GM11168 (cell line): Measurements from ENCODE around the gene MAMSTR.
"Not testable (repeated sequence)": the region's sequence is repeated elsewhere in the genome, so short reads cannot be mapped to it uniquely, and the experiment has no call there.

ENCODE experiments used
- in situ Hi-C: fragments of 300-500 bp; cut with MboI; formaldehyde crosslinking; loops from one replicate; pipeline ENCODE4 v1.12.0; 2022; ENCODE audit warnings: low sequenced_read_pairs; ENCODE audit not compliant: unreplicated experiment

MAMSTR gene, protein sequence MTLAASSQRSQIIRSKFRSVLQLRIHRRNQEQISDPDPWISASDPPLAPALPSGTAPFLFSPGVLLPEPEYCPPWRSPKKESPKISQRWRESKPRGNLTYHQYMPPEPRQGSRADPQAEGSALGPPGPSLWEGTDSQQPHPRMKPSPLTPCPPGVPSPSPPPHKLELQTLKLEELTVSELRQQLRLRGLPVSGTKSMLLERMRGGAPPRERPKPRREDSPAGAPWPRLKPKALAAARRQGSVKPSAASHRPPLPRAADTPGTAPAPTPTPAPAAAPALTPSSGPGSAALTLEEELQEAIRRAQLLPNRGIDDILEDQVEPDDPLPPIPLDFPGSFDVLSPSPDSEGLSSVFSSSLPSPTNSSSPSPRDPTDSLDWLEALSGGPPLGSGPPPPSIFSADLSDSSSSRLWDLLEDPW

DNA sequence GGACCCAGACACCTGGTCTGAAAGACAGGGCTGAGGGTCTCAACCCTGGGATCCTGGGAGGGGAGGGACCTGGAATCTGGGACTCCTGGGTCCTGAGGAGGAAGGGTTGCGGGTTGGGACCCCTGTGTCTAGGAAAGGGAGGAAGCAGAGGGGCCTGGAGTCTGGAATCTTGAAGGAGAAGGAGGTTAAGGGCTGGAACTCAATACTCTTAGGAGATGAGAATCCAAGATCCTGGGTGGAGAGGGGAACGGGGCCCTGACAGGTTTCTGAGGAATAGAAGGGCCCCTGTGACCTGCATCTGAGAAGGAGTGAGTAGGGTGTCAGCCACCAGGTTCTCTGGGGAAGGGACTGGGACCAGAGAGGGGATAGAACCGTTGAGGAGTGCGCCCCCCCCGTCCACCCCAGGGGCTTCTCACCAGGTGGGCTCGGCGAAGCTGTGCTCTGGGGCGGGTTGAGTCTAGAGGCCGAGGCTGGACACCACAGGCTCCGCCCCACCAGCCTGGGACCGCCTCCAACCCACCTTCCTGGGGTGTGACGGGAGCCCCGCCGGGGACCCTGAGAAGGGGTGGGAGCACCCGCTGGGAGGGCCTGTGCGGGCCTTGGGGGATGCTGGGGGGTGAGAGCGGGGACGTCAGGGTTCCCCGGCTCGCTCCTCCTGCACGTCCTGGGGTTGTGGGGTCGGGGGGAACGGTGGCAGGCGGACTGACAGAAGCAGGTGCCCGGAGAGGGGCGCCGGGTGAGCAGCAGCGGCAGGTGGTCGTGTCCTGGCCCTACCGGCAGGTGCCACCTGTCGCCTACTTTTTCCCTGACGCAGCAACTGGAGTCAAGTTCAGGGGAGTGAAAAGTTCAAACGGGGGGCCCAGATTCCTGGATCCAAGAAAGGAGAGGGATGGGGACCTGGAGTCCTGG is at the start of gene MAMSTR:
Gene MAMSTR (minus strand): TSS at position 463 of the 909 bp plus-strand sequence. CDS start 694 bp downstream, outside the sequence.
- in situ Hi-C loops = no loop called here

DNA sequence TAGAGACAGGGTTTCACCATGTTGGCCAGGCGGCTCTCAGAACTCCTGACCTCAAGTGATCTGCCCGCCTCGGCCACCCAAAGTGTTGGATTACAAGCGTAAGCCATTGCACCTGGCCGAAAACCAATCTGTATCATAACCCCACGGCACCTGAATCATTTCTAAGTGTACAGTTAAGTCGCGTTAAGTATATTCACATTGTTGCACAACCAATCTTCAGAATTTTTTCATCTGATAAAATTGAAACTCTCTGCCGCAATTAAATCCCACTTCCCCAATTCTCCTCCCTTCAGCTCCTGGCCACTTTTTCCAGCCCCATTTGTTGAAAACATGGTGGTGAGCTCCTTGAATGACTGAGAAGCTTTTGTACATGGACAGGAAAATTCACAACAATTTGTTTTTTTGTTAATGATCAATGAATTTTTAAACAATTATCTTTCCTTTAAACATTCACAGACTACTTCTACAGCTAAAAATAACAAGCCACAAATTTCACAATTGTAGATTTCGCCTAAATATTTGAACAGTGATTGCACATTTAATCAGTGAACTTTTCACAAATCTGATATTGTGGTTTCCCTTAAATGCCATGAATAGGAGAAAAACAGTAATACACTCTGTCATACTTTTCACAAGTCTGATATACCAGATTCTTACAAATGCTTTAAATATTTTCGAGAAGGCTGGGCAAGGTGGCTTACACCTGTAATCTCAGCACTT is 49.6 kb upstream of the MAMSTR start:
- in situ Hi-C loops = no loop called here

DNA sequence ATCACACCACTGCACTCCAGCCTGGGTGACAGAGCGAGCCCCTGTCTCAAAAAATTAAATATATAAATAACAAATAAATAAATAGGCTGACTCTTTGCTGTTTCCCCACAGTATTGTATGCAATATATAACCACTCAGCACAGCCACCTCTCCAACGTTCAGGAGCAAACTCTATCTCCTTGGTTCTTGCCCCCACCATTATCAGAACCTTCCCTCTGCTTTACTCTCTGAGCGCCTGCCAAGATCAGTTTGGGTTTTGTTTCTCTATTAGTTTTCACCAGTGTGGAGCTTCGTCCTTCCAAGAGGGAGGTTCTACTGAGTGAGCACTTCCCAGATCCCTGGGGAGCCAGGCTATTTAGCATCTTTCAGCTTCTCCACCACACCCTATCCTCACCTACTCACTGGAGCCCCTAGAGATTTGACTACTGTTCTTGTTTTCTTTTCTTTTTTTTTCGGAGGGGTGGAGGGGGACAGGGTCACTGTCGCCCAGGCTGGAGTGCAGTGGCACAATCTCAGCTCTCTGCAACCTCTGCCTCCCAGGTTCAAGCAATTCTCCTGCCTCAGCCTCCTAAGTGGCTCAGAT is 48.7 kb upstream of the MAMSTR start:
- in situ Hi-C loops = not testable (repeated sequence)

DNA sequence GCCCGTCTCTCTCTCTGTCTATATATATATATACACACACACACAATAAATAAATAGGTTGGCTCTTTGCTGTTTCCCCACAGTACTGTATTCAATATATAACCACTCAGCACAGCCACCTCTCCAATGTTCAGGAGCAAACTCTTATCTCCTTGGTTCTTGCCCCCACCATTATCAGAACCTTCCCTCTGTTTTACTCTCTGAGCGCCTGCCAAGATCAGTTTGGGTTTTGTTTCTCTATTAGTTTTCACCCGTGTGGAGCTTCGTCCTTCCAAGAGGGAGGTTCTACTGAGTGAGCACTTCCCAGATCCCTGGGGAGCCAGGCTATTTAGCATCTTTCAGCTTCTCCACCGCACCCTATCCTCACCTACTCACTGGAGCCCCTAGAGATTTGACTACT is 46.3 kb upstream of the MAMSTR start:
- in situ Hi-C loops = not testable (repeated sequence)

DNA sequence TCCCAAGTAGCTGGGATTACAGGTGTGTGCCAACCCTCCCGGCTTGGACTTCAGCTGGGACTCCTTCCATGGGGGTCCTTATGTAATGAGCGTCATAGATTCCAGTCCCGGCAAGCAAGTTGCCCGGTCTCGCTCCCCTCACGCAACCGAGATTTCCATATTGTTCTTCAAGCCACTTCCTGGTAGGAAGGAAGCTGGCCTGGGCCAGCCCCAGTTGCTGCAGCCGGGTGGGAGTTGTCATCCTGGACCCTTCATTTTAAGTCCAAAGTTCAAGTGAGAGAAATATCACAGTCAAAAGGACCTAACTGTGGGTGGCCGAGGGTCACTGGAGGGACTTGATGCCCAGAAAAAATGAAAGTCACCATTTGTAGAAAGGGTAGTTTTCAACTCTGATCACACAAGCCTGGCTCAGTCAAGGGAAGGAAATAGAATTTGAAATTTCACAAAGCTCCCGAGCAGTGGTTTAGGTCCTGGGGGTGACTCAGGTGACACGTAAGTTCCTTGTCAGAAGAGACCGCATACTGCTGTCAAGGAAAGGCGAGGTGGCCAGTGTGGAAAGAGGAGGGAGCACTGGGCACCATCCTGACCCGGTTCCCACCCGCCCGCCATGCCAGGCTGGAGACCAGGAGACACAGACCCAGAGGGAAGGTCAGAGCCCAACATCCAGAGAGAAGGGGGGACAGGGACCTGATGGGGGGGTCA is 41.1 kb upstream of the MAMSTR start:
- in situ Hi-C loops = no loop called here

DNA sequence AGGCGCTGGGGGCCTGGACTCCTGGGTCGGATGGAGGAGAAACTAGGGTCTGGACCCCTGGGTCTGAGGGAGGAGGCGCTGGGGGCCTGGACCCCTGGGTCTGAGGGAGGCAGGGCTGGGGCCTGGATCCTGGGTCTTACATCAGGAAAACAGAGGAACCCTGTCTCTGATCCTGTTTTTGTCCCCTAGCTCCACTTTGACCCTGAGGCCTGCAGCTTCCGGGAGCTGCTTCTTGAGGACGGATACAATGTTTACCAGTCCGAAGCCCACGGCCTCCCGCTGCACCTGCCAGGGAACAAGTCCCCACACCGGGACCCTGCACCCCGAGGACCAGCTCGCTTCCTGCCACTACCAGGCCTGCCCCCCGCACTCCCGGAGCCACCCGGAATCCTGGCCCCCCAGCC is 38.2 kb upstream of the MAMSTR start:
- in situ Hi-C loops = no loop called here

DNA sequence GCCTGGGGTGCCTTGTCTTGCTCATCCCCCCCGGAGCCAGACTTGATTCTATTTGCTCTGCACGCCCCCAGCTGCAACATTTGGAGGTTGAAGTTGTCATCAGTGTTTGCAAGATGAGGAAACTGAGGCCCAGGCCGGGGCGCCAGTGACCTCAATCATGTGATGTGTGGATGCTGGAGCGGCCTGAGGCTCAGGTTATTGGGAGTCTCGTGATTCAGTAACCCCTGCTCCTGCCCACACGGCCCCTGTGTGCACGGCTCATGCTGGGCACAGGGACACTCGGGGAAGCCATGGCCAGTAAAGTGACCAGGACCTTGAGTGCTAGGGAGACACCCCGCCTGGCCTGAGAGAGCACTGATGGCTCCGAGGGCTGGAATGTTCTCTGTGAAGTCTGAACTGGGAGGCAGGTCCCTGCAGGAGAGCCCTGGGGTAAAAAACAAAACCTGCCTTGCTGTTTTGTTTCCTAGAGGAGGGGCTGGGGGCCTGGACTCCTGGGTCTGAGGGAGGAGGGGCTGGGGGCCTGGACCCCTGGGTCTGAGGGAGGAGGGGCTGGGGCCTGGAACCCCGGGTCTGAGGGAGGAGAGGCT is 37.7 kb upstream of the MAMSTR start:
- in situ Hi-C loops = no loop called here

DNA sequence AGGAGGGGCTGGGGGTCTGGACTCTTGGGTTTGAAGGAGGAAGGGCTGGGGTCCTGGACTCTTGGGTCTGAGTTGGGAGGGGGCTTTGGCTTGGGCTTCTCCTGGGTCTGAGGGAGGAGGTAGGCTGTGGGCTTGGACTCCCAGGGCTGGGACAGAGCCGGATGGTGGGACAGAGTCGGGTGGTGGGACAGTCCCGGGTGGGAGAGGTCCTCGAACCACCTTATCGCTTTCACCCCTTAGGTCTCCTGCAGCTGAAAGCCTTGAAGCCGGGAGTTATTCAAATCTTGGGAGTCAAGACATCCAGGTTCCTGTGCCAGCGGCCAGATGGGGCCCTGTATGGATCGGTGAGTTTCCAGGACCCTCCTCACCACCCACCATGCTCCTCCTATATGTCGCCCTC is 37.2 kb upstream of the MAMSTR start:
- in situ Hi-C loops = no loop called here

DNA sequence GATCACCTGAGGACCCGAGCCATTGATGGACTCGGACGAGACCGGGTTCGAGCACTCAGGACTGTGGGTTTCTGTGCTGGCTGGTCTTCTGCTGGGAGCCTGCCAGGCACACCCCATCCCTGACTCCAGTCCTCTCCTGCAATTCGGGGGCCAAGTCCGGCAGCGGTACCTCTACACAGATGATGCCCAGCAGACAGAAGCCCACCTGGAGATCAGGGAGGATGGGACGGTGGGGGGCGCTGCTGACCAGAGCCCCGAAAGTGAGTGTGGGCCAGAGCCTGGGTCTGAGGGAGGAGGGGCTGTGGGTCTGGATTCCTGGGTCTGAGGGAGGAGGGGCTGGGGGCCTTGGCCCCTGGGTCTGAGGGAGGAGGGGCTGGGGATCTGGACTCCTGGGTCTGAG is 36.7 kb upstream of the MAMSTR start:
- in situ Hi-C loops = no loop called here

DNA sequence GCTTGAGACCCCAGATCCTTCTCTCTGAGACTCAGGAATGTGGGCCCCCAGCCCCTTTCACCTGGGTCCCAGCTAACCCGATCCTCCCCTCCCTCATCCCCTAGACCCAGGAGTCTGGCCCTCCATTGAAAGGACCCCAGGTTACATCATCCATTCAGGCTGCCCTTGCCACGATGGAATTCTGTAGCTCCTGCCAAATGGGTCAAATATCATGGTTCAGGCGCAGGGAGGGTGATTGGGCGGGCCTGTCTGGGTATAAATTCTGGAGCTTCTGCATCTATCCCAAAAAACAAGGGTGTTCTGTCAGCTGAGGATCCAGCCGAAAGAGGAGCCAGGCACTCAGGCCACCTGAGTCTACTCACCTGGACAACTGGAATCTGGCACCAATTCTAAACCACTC is 36.3 kb upstream of the MAMSTR start:
- in situ Hi-C loops = no loop called here

DNA sequence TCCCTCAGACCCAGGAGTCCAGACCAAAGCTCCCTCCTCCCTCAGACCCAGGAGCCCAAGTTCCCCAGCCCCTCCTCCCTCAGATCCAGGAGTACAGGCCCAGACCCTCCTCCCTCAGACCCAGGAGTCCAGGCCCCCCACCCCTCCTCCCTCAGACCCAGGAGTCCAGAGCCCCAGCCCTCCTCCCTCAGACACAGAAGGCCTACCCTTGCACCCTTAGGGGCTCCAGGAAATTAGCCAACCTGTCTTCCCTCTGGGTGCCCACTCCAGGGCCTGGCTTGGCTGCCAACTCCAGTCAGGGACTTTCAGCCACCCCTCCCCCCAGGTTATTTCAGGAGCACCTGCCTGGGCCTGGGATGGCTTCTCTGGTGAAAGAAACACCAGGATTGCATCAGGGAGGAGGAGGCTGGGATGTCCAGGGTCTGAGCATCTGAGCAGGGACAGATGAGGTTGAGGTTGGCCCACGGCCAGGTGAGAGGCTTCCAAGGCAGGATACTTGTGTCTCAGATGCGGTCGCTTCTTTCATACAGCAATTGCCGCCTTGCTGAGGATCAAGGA is 35.6 kb upstream of the MAMSTR start, which contains the start of gene FGF21:
Gene FGF21 (plus strand): TSS at position 441 of the 558 bp plus-strand sequence. CDS start 713 bp downstream, outside the sequence.
- in situ Hi-C loops = no loop called here

DNA sequence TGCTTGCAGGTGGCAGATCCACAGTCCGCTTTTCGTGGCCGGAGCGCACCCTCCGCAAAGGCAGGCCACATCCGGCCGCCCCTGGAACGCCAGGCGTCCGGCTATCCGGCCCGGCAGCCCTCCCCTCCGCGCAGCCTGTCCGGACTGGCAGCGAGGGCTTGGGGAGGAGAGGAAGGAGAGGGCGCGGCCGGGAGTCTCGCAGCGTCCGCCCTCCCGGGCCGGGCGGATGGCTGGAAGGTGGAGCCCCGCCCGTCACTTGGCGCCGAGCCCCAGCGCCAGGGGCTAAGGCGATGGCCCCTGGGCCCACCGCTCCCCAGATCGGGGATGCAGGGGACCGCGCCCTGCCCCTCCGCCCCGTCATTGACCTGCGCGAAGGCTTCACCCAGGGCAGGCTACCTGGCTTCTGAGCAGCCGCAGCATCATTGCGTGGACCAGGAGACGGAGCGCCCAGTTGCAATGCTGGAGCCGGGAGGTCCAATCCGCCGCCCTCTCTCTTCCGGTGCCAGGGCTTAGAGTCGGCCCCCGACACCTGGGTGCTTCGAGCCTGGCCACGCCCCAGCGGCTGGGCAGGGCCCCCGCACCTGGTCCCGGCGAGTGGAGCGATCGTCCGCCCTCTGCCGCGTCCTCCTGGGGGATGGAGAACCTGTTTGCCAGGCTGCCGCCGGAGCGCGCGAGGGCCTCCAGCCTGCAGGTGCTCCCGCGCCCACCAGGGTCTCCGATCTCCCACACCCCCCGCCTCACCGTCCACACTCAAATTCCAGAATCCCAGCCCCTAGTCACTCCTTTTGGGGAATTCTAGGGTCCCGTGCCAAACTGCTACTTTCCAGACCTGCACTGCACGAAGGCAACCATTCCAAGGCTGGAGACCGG is 33.2 kb upstream of the MAMSTR start, which contains the start of gene FUT1:
Gene FUT1 (minus strand): TSS at position 146 of the 870 bp plus-strand sequence. CDS start 1,360 bp downstream, outside the sequence.
- in situ Hi-C loops = no loop called here

DNA sequence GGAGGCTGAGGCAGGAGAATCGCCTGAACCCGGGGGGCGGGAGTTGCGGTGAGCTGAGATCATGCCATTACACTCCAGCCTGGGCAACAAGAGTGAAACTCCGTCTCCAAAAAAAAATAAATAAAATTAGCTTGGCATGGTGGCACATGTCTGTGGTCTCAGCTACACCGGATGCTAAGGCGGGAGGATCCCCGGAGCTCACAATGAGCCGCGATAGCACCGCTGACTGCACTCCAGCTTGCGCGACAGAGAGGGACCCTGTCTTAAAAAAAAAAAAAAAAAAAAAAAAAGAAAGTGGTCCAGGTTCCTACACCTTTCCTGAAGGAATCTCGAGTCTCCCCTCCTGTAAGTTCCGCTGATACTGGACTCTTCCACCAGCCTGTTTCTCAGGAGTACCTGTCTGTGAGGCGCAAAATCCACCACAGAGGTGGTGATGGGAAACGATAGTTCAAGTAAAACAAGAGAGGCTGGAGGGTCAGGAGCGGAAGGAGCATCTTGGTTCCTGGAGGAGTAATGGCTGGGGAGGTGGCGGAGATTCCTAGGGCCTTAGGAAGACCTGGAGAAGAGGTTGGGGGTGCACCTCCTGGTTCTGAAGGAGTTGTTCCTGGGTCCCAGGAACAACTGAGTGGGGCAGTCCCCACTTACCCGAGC is 32.4 kb upstream of the MAMSTR start:
- in situ Hi-C loops = no loop called here

DNA sequence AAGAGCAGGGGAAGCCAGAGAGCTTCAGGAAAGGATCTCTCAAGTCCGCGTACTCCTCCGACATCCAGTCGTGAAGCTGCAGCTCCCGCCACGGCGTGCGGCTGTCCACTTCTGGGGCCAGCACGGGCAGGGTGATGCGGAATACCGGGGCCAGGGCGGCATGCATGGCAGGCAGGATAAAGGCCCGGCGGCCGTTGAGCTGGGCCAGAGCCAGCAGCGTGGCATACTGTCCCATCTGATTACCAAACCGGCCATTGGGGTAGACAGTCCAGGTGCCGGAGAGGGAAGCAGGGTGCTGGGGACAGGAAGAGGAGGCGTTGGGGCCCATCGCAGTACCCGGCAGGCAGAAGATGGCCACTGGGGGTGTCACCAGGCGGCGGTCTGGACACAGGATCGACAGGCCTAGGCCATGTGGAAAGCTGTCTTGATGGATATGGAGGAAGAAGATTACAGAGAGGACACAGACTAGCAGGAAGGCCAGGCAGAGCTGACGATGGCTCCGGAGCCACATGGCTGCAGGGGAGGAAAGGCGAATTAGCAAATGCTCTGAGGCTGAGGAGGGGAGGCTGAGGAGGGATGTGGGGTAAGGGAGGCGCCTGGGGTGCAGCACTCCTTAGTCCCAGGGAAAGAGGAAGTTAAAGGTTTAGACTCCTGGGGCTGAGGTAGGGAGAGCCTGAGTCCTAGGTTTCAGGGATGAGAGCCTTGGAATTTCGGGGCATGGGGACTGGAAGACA is 31.4 kb upstream of the MAMSTR start:
- in situ Hi-C loops = no loop called here

DNA sequence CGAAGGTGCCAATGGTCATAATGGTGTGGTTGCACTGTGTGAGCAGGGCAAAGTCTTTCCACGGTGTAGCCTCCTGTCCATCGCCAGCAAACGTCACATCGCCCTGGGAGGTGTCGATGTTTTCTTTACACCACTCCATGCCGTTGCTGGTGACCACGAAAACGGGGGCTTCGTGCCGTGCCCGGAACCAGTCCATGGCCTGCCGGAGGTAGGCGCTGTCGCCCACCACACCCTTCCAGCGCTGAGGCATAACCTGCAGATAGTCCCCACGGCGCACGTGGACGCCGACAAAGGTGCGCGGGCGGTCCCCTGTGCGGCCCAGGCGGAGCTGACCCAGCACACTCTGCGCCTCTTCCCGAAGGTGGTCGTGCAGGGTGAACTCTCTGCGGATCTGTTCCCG is 30.8 kb upstream of the MAMSTR start:
- in situ Hi-C loops = no loop called here

DNA sequence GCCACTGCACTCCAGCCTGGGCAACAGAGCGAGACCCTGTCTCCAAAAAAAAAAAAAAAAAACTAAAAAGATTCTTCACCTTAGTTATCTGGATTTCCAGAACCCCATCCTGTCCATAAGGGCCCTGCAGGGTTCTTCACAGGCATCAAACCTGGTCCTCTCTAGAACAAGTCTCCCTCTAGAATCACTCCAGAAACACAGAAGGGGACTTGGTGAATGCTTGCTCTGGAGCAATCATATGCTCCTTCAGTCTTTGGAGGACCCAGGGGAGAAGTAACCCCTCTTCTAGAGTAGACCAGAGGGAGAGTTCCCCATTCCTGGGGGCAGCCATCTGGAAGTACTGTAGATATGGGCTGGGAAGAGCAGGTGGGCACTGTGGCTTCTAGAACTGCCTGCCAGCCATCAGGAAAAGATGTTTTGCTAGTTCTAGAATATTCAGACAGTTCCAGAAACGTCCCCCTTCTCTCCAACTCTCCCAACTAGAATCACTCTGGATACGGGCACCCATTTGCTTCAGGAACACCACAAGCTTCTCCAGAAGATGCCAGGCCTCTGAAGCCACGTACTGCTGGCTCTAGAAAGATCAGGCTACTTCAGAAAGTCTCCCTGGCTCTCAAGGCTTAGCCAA is 30.2 kb upstream of the MAMSTR start:
- in situ Hi-C loops = no loop called here
